H9 (cell line): Measurements from ENCODE around the gene HASPIN. TPM values are rescaled to one million over a fixed set of nuclear protein-coding genes. Genes with fewer than 3 reads are reported as not detected.
"Not testable (repeated sequence)": the region's sequence is repeated elsewhere in the genome, so short reads cannot be mapped to it uniquely, and the experiment has no call there.

Experiments used
- DNase-seq: peaks from one replicate; pipeline ENCODE4 v3.0.0-alpha.2; 2017
- H2AFZ ChIP-seq: one replicate; pipeline ENCODE4 v1.6.1; 2013; ENCODE audit warnings: mild to moderate bottlenecking, low read length, control low read depth, moderate library complexity
- H2AK5ac ChIP-seq: 2 replicates; pipeline ENCODE4 v1.6.1; 2013; ENCODE audit warnings: low read length, control low read depth, mixed read lengths; ENCODE audit not compliant: insufficient read length
- H2BK120ac ChIP-seq: one replicate; pipeline ENCODE4 v1.6.1; 2013; ENCODE audit warnings: low read depth, mild to moderate bottlenecking, low read length, control low read depth, inconsistent platforms; ENCODE audit not compliant: poor library complexity, severe bottlenecking
- H2BK12ac ChIP-seq: 2 replicates; pipeline ENCODE4 v1.6.1; 2013; ENCODE audit warnings: low read length, control low read depth, mixed read lengths, low read depth; ENCODE audit not compliant: insufficient read length
- H2BK15ac ChIP-seq: 2 replicates; pipeline ENCODE4 v1.6.1; 2013; ENCODE audit warnings: low read depth, low read length, control low read depth
- H2BK20ac ChIP-seq: one replicate; pipeline ENCODE4 v1.6.1; 2013; ENCODE audit warnings: low read depth, mild to moderate bottlenecking, low read length, control low read depth, inconsistent platforms; ENCODE audit not compliant: poor library complexity, severe bottlenecking
- H2BK5ac ChIP-seq: 2 replicates; pipeline ENCODE4 v1.6.1; 2013; ENCODE audit warnings: low read length, control low read depth, mixed read lengths; ENCODE audit not compliant: insufficient read length
- H3K14ac ChIP-seq: 2 replicates; pipeline ENCODE4 v1.6.1; 2013; ENCODE audit warnings: low read length, control low read depth; ENCODE audit not compliant: insufficient read depth
- H3K18ac ChIP-seq: 2 replicates; pipeline ENCODE4 v1.6.1; 2013; ENCODE audit warnings: low read depth, mild to moderate bottlenecking, mixed read lengths, low read length, control low read depth; ENCODE audit not compliant: insufficient read length
- H3K23ac ChIP-seq: 2 replicates; pipeline ENCODE4 v1.6.1; 2013; ENCODE audit warnings: low read length, control low read depth, mixed read lengths, low read depth; ENCODE audit not compliant: insufficient read length
- H3K23me2 ChIP-seq: 2 replicates; pipeline ENCODE4 v1.6.1; 2013; ENCODE audit warnings: low read depth, mild to moderate bottlenecking, mixed read lengths, low read length, control low read depth; ENCODE audit not compliant: insufficient read length, poor library complexity, severe bottlenecking
- H3K27ac ChIP-seq: 2 replicates; pipeline ENCODE4 v1.5.1; 2013; ENCODE audit warnings: low read length, control low read depth, mixed read lengths, low read depth; ENCODE audit not compliant: insufficient read length
- H3K27me3 ChIP-seq: 2 replicates; pipeline ENCODE4 v1.6.1; 2013; ENCODE audit warnings: low read length, control low read depth, inconsistent platforms; ENCODE audit not compliant: insufficient read depth
- H3K4ac ChIP-seq: 2 replicates; pipeline ENCODE4 v1.6.1; 2013; ENCODE audit warnings: low read depth, mild to moderate bottlenecking, control low read depth, inconsistent platforms, low read length, moderate library complexity
- H3K4me1 ChIP-seq: 2 replicates; pipeline ENCODE4 v1.6.1; 2013; ENCODE audit warnings: low read length, control low read depth, inconsistent platforms; ENCODE audit not compliant: insufficient read depth
- H3K4me2 ChIP-seq: 2 replicates; pipeline ENCODE4 v1.6.1; 2013; ENCODE audit warnings: low read length, control low read depth, mixed read lengths; ENCODE audit not compliant: insufficient read length, insufficient read depth
- H3K56ac ChIP-seq: 2 replicates; pipeline ENCODE4 v1.6.1; 2013; ENCODE audit warnings: low read depth, mild to moderate bottlenecking, mixed read lengths, low read length, control low read depth; ENCODE audit not compliant: insufficient read length
- H3K79me1 ChIP-seq: 2 replicates; pipeline ENCODE4 v1.6.1; 2013; ENCODE audit warnings: low read depth, mild to moderate bottlenecking, moderate library complexity, low read length, control low read depth, inconsistent platforms; ENCODE audit not compliant: insufficient read depth, poor library complexity, severe bottlenecking
- H3K79me2 ChIP-seq: 2 replicates; pipeline ENCODE4 v1.6.1; 2013; ENCODE audit warnings: low read length, control low read depth, inconsistent platforms; ENCODE audit not compliant: insufficient read depth
- H3K9ac ChIP-seq: 2 replicates; pipeline ENCODE4 v1.6.1; 2013; ENCODE audit warnings: low read length, control low read depth, mixed read lengths; ENCODE audit not compliant: insufficient read length; ENCODE audit errors: extremely low read depth
- H3K9me3 ChIP-seq: one replicate; pipeline ENCODE4 v1.6.1; 2013; ENCODE audit warnings: low read depth, low read length, inconsistent platforms; ENCODE audit not compliant: control insufficient read depth
- H3T11ph ChIP-seq: one replicate; pipeline ENCODE4 v1.6.1; 2013; ENCODE audit warnings: mild to moderate bottlenecking, low read length, control low read depth, inconsistent platforms
- H4K20me1 ChIP-seq: one replicate; pipeline ENCODE4 v1.6.1; 2013; ENCODE audit not compliant: control insufficient read depth, insufficient read length, insufficient read depth
- H4K5ac ChIP-seq: 2 replicates; pipeline ENCODE4 v1.6.1; 2013; ENCODE audit warnings: low read depth, mild to moderate bottlenecking, mixed read lengths, low read length, control low read depth; ENCODE audit not compliant: insufficient read length
- H4K8ac ChIP-seq: replicated peaks from 2 replicates; pipeline ENCODE4 v1.6.1; 2013; ENCODE audit warnings: low read length, control low read depth, mixed read lengths, low read depth; ENCODE audit not compliant: insufficient read length
- H4K91ac ChIP-seq: 2 replicates; pipeline ENCODE4 v1.6.1; 2013; ENCODE audit warnings: low read depth, mild to moderate bottlenecking, moderate library complexity, mixed read lengths, low read length, control low read depth; ENCODE audit not compliant: insufficient read length
- H3K27ac Mint-ChIP-seq, 3 experiments: 2 replicates in 2 of 3; 3 replicates in 1 of 3; pipeline ENCODE4 v1.8.0; 2020 to 2021; ENCODE audit warnings: mixed read lengths in 3 of 3, mild to moderate bottlenecking in 1 of 3, moderate library complexity in 1 of 3
- H3K27me3 Mint-ChIP-seq: 2 replicates; pipeline ENCODE4 v1.8.0; 2021; ENCODE audit warnings: low read depth, mild to moderate bottlenecking, moderate library complexity, mixed read lengths
- H3K36me3 Mint-ChIP-seq, 3 experiments: 2 replicates in 2 of 3; 3 replicates in 1 of 3; pipeline ENCODE4 v1.8.0; 2020 to 2021; ENCODE audit warnings: low read depth in 3 of 3, mixed read lengths in 3 of 3; ENCODE audit not compliant: insufficient read depth in 1 of 3
- H3K4me1 Mint-ChIP-seq, 2 experiments: 2 replicates each; pipeline ENCODE4 v1.8.0; 2020; ENCODE audit warnings: mixed read lengths in 2 of 2
- H3K4me3 Mint-ChIP-seq, 2 experiments: 2 replicates in 1 of 2; 3 replicates in 1 of 2; pipeline ENCODE4 v1.8.0; 2020 to 2021; ENCODE audit warnings: mild to moderate bottlenecking in 2 of 2, mixed read lengths in 2 of 2, moderate library complexity in 1 of 2
- H3K9me3 Mint-ChIP-seq, 2 experiments: 2 replicates in 1 of 2; 3 replicates in 1 of 2; pipeline ENCODE4 v1.8.0; 2020; ENCODE audit warnings: mild to moderate bottlenecking in 2 of 2, mixed read lengths in 2 of 2, moderate library complexity in 1 of 2
- WGBS: extraction: QIAGEN DNeasy Blood & Tissue Kit; methylation state at CpG from one replicate; pipeline ENCODE4 v1.1.7; 2013; ENCODE audit warnings: missing lambda C conversion rate, low lambda C conversion rate, mixed read lengths; ENCODE audit not compliant: insufficient read length; ENCODE audit errors: extremely low coverage; 5-methylcytosine and 5-hydroxymethylcytosine counted together
- total RNA-seq: library from RNA; stranded (reverse); gene quantifications from 2 replicates; pipeline ENCODE4 v1.2.1, GENCODE V29; 2021
- TF ChIP-seq, protein P1 (sequence below): fragments of 200-600 bp; sonication (generic); conservative IDR thresholded peaks from 3 replicates; pipeline ENCODE4 v1.8.0; 2021; ENCODE audit warnings: antibody characterized with exemption, mild to moderate bottlenecking

Gene HASPIN
- total RNA-seq, 1 experiment from 2014 or later: 26.6 TPM

DNA sequence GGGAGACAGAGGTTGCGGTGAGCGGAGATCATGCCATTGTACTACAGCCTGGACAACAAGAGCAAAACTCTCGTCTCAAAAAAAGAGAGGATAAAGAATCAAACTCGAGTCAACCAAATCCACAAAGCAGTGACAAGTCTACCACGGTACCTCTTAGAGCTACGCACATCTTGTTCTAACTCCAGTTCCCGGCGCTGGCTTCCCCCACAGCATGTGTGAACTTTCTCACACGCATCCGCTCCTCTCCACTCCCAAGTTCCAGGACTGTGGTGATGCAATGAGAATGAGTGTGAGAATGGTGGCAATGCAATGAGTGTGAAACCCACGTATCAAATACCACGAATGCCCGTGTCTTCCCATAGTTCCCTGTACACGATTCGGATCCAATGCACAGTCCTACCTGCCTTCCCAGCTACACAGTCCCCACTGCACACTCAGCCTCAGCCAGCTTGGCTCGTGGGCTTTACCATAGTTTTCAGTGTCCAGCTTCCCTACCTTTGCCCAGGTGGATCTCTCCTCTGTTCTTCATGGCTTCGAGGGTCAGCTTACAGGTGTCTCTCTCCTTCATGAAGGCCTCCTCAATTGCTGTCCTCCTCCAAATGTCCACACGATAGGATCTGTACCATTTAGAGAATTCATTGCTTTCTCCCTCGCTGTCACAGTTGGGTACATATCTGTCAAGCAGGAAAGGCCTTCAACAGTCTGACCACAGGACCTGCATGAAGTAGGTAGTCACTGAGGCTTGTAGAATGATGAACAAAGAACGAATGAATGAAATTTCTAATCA lies 18.6 kb upstream of the HASPIN start:
- Histone ChIP-seq H2BK20ac (no peak overlapping the region), H3K4me1 (no peaks in the 10 kb centered on the region), H4K20me1 (no peaks in the 10 kb centered on the region), H3K79me2 (no peaks in the 10 kb centered on the region), H3K23me2 (no peaks in the 10 kb centered on the region), H2AK5ac (no peak overlapping the region), H2BK12ac (no peak overlapping the region), H3K14ac (no peak overlapping the region), H2BK120ac (no peak overlapping the region), H4K8ac (no peak overlapping the region), H2BK5ac (no peak overlapping the region), H3K79me1 (no peaks in the 10 kb centered on the region), H3K4ac (no peak overlapping the region), H3K9ac (no peak overlapping the region), H3K23ac (no peak overlapping the region), H2BK15ac (no peak overlapping the region), H4K5ac (no peak overlapping the region), H2AFZ (no peak overlapping the region), H3K27ac (no peak overlapping the region), H3T11ph (no peak overlapping the region), H3K56ac (no peak overlapping the region), H3K4me2 (no peak overlapping the region), H4K91ac (no peak overlapping the region), H3K27me3 (no peaks in the 10 kb centered on the region), H3K9me3 (no peaks in the 10 kb centered on the region), H3K18ac (no peak overlapping the region)
- Mint-ChIP-seq H3K27ac (0 out of 7 replicates have a peak overlapping the region, but pooled peaks of 1 of the 3 experiments have one; percentile 10), H3K4me3 (no peak overlapping the region), H3K27me3 (peaks cover 3% of the 10 kb centered on the region; the same call in 1 of the 2 replicates), H3K9me3 (peaks cover 0 to 3% of the 10 kb centered on the region in 2 experiments; a peak in 2 of 5 replicates), H3K4me1 (peaks cover 3 to 11% of the 10 kb centered on the region in 2 experiments; a peak in 2 of 4 replicates), H3K36me3 (peaks cover 2 to 9% (median 4%) of the 10 kb centered on the region in 3 experiments; a peak in 4 of 7 replicates)
- WGBS: no CpG with 5 or more reads among the region's 20 CpGs
- no peak for DNase-seq
- TF ChIP-seq, protein P1, sequence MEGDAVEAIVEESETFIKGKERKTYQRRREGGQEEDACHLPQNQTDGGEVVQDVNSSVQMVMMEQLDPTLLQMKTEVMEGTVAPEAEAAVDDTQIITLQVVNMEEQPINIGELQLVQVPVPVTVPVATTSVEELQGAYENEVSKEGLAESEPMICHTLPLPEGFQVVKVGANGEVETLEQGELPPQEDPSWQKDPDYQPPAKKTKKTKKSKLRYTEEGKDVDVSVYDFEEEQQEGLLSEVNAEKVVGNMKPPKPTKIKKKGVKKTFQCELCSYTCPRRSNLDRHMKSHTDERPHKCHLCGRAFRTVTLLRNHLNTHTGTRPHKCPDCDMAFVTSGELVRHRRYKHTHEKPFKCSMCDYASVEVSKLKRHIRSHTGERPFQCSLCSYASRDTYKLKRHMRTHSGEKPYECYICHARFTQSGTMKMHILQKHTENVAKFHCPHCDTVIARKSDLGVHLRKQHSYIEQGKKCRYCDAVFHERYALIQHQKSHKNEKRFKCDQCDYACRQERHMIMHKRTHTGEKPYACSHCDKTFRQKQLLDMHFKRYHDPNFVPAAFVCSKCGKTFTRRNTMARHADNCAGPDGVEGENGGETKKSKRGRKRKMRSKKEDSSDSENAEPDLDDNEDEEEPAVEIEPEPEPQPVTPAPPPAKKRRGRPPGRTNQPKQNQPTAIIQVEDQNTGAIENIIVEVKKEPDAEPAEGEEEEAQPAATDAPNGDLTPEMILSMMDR: no peak

DNA sequence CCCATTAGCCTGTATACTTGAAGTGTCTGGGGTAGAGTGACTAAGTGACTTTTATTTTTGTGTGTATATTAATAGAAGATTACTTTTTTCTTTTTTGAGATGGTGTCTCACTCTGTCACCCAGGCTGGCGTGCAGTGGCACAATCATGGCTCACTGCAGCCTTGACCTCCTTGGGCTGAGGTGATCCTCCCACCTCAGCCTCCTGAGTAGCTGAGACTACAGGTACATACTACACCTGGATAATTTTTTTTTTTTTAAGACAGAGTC lies 18.1 kb upstream of the HASPIN start:
- H3K23me2 ChIP-seq, H3K27ac Mint-ChIP-seq, H3K4me1 ChIP-seq, H3T11ph ChIP-seq, DNase-seq, H4K5ac ChIP-seq, H3K18ac ChIP-seq, H4K91ac ChIP-seq, H3K4me2 ChIP-seq, H3K9me3 ChIP-seq, H4K20me1 ChIP-seq, H3K4me3 Mint-ChIP-seq, H3K79me1 ChIP-seq, H3K9ac ChIP-seq, H2BK20ac ChIP-seq, H3K56ac ChIP-seq, H3K4me1 Mint-ChIP-seq, H2BK120ac ChIP-seq, H3K23ac ChIP-seq, H3K4ac ChIP-seq, H2BK12ac ChIP-seq, H2AK5ac ChIP-seq, H3K9me3 Mint-ChIP-seq, H3K36me3 Mint-ChIP-seq, H3K27me3 Mint-ChIP-seq, H3K79me2 ChIP-seq, H3K27me3 ChIP-seq, H2BK15ac ChIP-seq, H2AFZ ChIP-seq, H3K27ac ChIP-seq, H4K8ac ChIP-seq, H3K14ac ChIP-seq, H2BK5ac ChIP-seq: not testable (repeated sequence)
- no CpG with 5 or more reads among the region's 1 CpG for WGBS
